Prostate gland (tissue), 2 donors: ENCODE measurements around the gene ZNF544.

Experiments
- POLR2AphosphoS5 ChIP-seq: sonication (generic); formaldehyde crosslinking; IDR thresholded peaks from one replicate; pipeline ENCODE4 v1.6.1; 2017; ENCODE audit warnings: antibody characterized with exemption
- TF ChIP-seq, protein P1 (sequence below), 4 experiments: fragments of 200-600 bp in 2 of 4; fragments of 450-650 bp in 2 of 4; sonication (generic) in 2 of 4; IDR thresholded peaks; 1 replicate in 3 of 4; 2 replicates in 1 of 4; pipeline ENCODE4 v1.5.1; 2016 to 2019; ENCODE audit warnings: antibody characterized with exemption in 4 of 4, mild to moderate bottlenecking in 2 of 4, moderate library complexity in 2 of 4

GRCh38 chr19:58274771-58275201 lies 46.1 kb downstream of the ZNF544 start:
- TF ChIP-seq, protein P1, sequence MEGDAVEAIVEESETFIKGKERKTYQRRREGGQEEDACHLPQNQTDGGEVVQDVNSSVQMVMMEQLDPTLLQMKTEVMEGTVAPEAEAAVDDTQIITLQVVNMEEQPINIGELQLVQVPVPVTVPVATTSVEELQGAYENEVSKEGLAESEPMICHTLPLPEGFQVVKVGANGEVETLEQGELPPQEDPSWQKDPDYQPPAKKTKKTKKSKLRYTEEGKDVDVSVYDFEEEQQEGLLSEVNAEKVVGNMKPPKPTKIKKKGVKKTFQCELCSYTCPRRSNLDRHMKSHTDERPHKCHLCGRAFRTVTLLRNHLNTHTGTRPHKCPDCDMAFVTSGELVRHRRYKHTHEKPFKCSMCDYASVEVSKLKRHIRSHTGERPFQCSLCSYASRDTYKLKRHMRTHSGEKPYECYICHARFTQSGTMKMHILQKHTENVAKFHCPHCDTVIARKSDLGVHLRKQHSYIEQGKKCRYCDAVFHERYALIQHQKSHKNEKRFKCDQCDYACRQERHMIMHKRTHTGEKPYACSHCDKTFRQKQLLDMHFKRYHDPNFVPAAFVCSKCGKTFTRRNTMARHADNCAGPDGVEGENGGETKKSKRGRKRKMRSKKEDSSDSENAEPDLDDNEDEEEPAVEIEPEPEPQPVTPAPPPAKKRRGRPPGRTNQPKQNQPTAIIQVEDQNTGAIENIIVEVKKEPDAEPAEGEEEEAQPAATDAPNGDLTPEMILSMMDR (IDR thresholded peaks at IDR 0.05): no peak
- no peak for TF ChIP-seq POLR2AphosphoS5
